ENCODE data around the gene DUSP28. TPM values are rescaled to one million over a fixed set of nuclear protein-coding genes. Genes with fewer than 3 reads are reported as not detected.
A peak's percentile ranks its signal among the peaks of the same experiment; 100 is the strongest.

Gene DUSP28
- total and polyA plus RNA-seq, 2 of the 13 experiments (the other 11 are each of a cell fraction or from before 2014, with no cell fraction given): 5.2 to 8.6 TPM

GRCh38 chr2:240513549-240514287 is 46.4 kb upstream of the DUSP28 start (continued):
- TF ChIP-seq RORA (CRISPR knock-in tag; IDR thresholded peaks at IDR 0.05) (no peak), RFX1 (IDR thresholded peaks at IDR 0.05) (no peak), MXD4 (CRISPR knock-in tag; IDR thresholded peaks at IDR 0.05) (no peak), MXI1 (IDR thresholded peaks at IDR 0.05; ENCODE audit: borderline replicate concordance, low read depth, low read length) (no peak), PHF21A (CRISPR knock-in tag; IDR thresholded peaks at IDR 0.05) (no peak), ATRX (CRISPR knock-in tag; IDR thresholded peaks at IDR 0.05; ENCODE audit: borderline replicate concordance) (no peak), ZNF782 (CRISPR knock-in tag; IDR thresholded peaks at IDR 0.05; ENCODE audit: borderline replicate concordance) (0 out of 2 replicates have a peak, but pooled peaks have one; percentile 33), ZMYM2 (CRISPR knock-in tag; IDR thresholded peaks at IDR 0.05) (no peak), KMT2B (CRISPR knock-in tag; IDR thresholded peaks at IDR 0.05) (no peak), MEIS1 (CRISPR knock-in tag; IDR thresholded peaks at IDR 0.05; ENCODE audit: borderline replicate concordance) (no peak), ZNF563 (CRISPR knock-in tag; IDR thresholded peaks at IDR 0.05) (no peak), ZNF557 (CRISPR knock-in tag; IDR thresholded peaks at IDR 0.05) (no peak), HMG20B (CRISPR knock-in tag; conservative IDR thresholded peaks at IDR 0.05) (0 out of 2 replicates have a peak, but pooled peaks have one; percentile 31), TEF (CRISPR knock-in tag; IDR thresholded peaks at IDR 0.05) (no peak), ZNF616 (CRISPR knock-in tag; IDR thresholded peaks at IDR 0.05; ENCODE audit: low read depth) (no peak), ZNF441 (CRISPR knock-in tag; IDR thresholded peaks at IDR 0.05; ENCODE audit: borderline replicate concordance) (no peak), ZZZ3 (CRISPR knock-in tag; IDR thresholded peaks at IDR 0.05; ENCODE audit: borderline replicate concordance) (no peak), NFKBIZ (CRISPR knock-in tag; IDR thresholded peaks at IDR 0.05) (no peak), HOXA7 (CRISPR knock-in tag; IDR thresholded peaks at IDR 0.05) (no peak), ZNF530 (CRISPR knock-in tag; IDR thresholded peaks at IDR 0.05; ENCODE audit: low read depth) (no peak), NR3C1 (CRISPR knock-in tag; IDR thresholded peaks at IDR 0.05) (no peak), RELA (CRISPR knock-in tag; IDR thresholded peaks at IDR 0.05) (no peak), ZFYVE20 (CRISPR knock-in tag; IDR thresholded peaks at IDR 0.05; ENCODE audit: borderline replicate concordance, low read depth) (no peak), ZNF501 (CRISPR knock-in tag; IDR thresholded peaks at IDR 0.05) (no peak), ZNF431 (CRISPR knock-in tag; IDR thresholded peaks at IDR 0.05; ENCODE audit: borderline replicate concordance, low read depth) (no peak), ATF3 (CRISPR knock-in tag; IDR thresholded peaks at IDR 0.05) (no peak), ZNF619 (CRISPR knock-in tag; IDR thresholded peaks at IDR 0.05) (0 out of 2 replicates have a peak, but pooled peaks have one; percentile 76), SIN3B (IDR thresholded peaks at IDR 0.05; ENCODE audit: low read length) (no peak), ZNF562 (CRISPR knock-in tag; IDR thresholded peaks at IDR 0.05; ENCODE audit: borderline replicate concordance) (no peak), SRSF1 (optimal IDR thresholded peaks at IDR 0.05; ENCODE audit: low read depth, low read length) (no peak), ZNF235 (CRISPR knock-in tag; IDR thresholded peaks at IDR 0.05; ENCODE audit: borderline replicate concordance) (no peak), ZNF326 (CRISPR knock-in tag; IDR thresholded peaks at IDR 0.05; ENCODE audit: borderline replicate concordance) (no peak), ERF (CRISPR knock-in tag; IDR thresholded peaks at IDR 0.05) (peak; percentile 33; the same call in 1 of the 2 replicates), ZNF350 (CRISPR knock-in tag; IDR thresholded peaks at IDR 0.05; ENCODE audit: borderline replicate concordance, low read depth) (0 out of 2 replicates have a peak, but pooled peaks have one; percentile 36)
